Left ventricle myocardium inferior (tissue), 1 donor: ENCODE results near the gene CYTH4. TPM values are rescaled to one million over a fixed set of nuclear protein-coding genes. Genes with fewer than 3 reads are reported as not detected.

ENCODE experiments used
- DNase-seq: peaks from one replicate; pipeline ENCODE4 v3.0.0-alpha.2; 2020
- H3K27ac ChIP-seq: fragments of 200-600 bp; replicated peaks from 2 replicates; pipeline ENCODE4 v1.8.0; 2021
- H3K27me3 ChIP-seq: fragments of 200-600 bp; 2 replicates; pipeline ENCODE4 v1.8.0; 2021; ENCODE audit warnings: low read depth
- H3K36me3 ChIP-seq: fragments of 200-600 bp; 2 replicates; pipeline ENCODE4 v1.8.0; 2021
- H3K4me1 ChIP-seq: fragments of 200-600 bp; 2 replicates; pipeline ENCODE4 v1.8.0; 2021
- H3K4me3 ChIP-seq: fragments of 200-600 bp; 2 replicates; pipeline ENCODE4 v1.8.0; 2021; ENCODE audit warnings: mild to moderate bottlenecking, moderate library complexity
- H3K9me3 ChIP-seq: fragments of 200-600 bp; replicated peaks from 2 replicates; pipeline ENCODE4 v1.8.0; 2021
- CTCF ChIP-seq: fragments of 200-600 bp; IDR thresholded peaks from 2 replicates; pipeline ENCODE4 v1.8.0; 2021; ENCODE audit warnings: antibody characterized with exemption, mild to moderate bottlenecking, borderline replicate concordance
- intact Hi-C: fragments of 100-400 bp; cut with micrococcal nuclease; formaldehyde crosslinking; loops from one replicate; pipeline ENCODE4 v1.11.0; 2022
- total RNA-seq: library from RNA; stranded (reverse); fragmentation: NEBNext Ultra II Directional; extraction: Animal tissue kit (Norgen Biotek cat#: 25700); gene quantifications from one replicate; pipeline ENCODE4 v1.2.1, GENCODE V29; 2021
- donor health status: DM: no; HTN: yes; CAD: no; lungs with severe emphysema.

Gene CYTH4
- total RNA-seq, 1 donor from 2014 or later: 4.8 TPM

DNA sequence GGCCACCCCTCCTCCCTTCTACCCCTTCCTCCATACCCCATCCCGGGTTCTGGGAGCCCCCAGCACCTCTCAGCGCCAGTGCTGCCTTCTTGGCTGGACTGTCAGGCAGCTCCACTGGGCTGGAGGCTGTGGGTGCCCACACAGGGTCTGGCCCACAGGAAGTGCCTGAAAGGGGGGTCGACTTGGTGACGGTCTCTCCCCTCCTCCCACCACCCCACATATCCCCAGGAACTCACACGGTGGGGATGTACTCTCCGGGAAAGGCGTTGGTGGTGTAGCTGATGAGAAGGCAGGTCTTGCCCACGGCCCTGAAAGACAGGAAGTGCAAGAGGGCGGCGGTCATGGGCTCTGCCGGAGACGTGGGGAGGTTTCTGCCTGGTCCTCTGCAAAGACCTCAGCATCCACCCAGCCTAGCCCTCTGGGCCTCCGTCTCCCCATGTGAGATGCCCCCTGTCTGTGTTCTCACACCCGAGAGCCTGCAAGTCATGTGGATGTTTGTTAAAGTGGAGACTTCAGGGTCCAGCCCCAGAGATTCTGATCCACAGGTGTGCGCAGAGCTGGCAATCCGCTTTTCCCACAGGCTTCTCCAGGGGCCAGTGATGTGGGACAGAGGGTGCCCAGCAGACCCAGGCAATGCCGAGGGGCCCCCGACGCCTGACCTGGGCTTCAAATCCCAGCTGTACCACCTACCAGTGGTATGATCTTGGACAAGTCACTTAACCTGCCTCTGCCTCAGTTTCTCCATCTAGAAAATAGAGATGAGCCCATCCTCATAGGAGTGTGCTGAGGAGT lies 40.8 kb upstream of the CYTH4 start:
- Histone ChIP-seq H3K9me3 (no peaks in the 10 kb centered on the region), H3K4me1 (peaks cover 5% of the 10 kb centered on the region), H3K27me3 (peaks cover 90% of the 10 kb centered on the region), H3K27ac (no peak overlapping the region), H3K36me3 (no peaks in the 10 kb centered on the region), H3K4me3 (no peak overlapping the region)
- TF ChIP-seq CTCF: no peak
- DNase-seq: no peak
- intact Hi-C loops: no loop called here

DNA sequence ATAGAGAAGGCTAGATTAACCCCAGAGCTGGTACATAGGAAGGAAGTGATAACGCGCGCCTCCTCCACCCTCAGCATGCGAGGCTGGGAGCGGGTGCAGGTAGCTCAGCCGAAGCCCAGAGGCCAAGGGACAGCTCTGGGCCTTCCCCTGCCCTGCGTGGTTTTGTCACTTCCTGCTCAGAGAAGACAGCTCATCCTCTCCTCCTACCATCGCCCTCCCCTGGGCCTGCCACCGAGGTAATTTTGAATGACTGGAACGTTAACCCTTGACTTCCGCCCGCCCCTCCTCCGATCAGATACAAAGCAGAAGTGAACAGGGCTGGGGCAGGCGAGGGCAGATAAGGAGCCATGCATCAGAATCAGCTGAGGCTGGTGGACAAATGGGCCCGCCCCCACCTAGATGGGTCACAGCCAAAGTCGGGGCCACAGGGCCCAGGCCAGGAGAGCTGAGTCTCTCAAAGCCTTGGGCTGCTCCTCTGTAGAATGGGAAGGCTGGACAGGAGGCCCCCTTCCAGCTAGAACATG lies 39.9 kb upstream of the CYTH4 start:
- H3K36me3 ChIP-seq: no peaks in the 10 kb centered on the region
- intact Hi-C loops: no loop called here
- H3K27me3 ChIP-seq: peaks cover 81% of the 10 kb centered on the region
- peak; percentile 55 for DNase-seq
- TF ChIP-seq CTCF: no peak
- H3K4me1 ChIP-seq: peaks cover 5% of the 10 kb centered on the region
- no peak overlapping the region for H3K27ac ChIP-seq
- H3K9me3 ChIP-seq: no peaks in the 10 kb centered on the region
- peak overlapping the region; percentile 47 for H3K4me3 ChIP-seq

DNA sequence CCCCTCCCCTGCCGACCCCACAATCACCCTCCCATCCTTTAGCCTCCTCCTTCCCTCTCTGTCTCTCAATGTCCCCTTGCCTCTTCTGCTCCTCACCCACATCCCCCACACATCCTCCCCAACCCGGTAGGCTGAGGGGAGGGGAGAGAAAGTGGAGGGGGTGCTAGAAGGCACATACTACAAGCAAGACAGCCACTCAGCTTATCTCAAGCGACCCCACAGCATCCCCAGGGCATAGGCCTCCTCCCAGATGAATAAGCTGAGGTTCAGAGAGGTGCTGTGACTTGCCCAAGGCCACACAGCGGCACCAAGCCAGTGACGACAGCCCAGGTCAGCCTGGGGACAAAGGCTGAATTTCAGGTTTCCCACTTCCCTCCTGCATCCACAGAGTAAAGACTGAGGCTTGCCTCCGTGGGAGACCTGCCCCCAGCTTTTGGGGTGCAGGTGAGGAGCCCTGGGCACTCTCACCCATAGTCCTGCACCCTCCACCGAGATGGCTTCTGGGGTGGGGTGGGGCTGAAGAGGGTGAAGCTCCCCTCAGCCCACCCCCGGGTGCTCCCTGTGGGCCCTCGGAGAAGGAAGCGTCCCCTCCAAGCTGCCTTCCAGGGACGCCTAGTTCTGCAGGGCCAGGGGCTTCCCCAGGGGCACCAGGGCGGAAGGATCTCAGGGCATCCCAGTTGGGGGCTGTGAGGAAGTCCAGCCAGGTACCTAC lies 38.8 kb upstream of the CYTH4 start:
- no peak for TF ChIP-seq CTCF
- no peak for DNase-seq
- Histone ChIP-seq H3K4me3 (peak overlapping the region; percentile 47), H3K9me3 (no peaks in the 10 kb centered on the region), H3K27me3 (peaks cover 70% of the 10 kb centered on the region), H3K36me3 (no peaks in the 10 kb centered on the region), H3K27ac (peak overlapping the region; percentile 23), H3K4me1 (peaks cover 5% of the 10 kb centered on the region)
- intact Hi-C loops: no loop called here

- H3K9me3 ChIP-seq: no peaks in the 10 kb centered on the region
- no peaks in the 10 kb centered on the region for H3K36me3 ChIP-seq
- peak; percentile 74 for DNase-seq
- peak within 1 kb of the TSS; percentile 47 for H3K4me3 ChIP-seq
- H3K27me3 ChIP-seq: peaks cover 66% of the 10 kb centered on the region
- H3K27ac ChIP-seq: peak within 1 kb of the TSS; percentile 23
- intact Hi-C loops: no loop called here
- H3K4me1 ChIP-seq: peaks cover 5% of the 10 kb centered on the region
- TF ChIP-seq CTCF: no peak
These were observed 38.0 kb upstream of the CYTH4 start, which contains the start of gene RAC2 for GRCh38 chr22:37244114-37244921. Gene RAC2 (minus strand): TSS chr22:37244269. CDS start chr22:37244148, 121 bp downstream.
